MG63 (cell line): ENCODE measurements around the gene LCNL1. TPM values are rescaled to one million over a fixed set of nuclear protein-coding genes. Genes with fewer than 3 reads are reported as not detected.

Source experiments
- DNase-seq: peaks from one replicate; pipeline ENCODE4 v3.0.0-alpha.2; 2020
- H3K27me3 ChIP-seq: fragments of 250-450 bp; sonication (Bioruptor Pico); 2 replicates; pipeline ENCODE4 v1.5.1; 2020; ENCODE audit warnings: mild to moderate bottlenecking, moderate library complexity
- H3K36me3 ChIP-seq: fragments of 250-450 bp; sonication (Bioruptor Pico); 2 replicates; pipeline ENCODE4 v1.5.1; 2020; ENCODE audit warnings: mild to moderate bottlenecking, moderate library complexity
- H3K4me3 ChIP-seq: fragments of 250-450 bp; sonication (Bioruptor Pico); 2 replicates; pipeline ENCODE4 v1.5.1; 2020; ENCODE audit warnings: mild to moderate bottlenecking, moderate library complexity
- H3K9me3 ChIP-seq: fragments of 250-450 bp; sonication (Bioruptor Pico); 2 replicates; pipeline ENCODE4 v1.5.1; 2020; ENCODE audit warnings: mild to moderate bottlenecking, moderate library complexity
- total RNA-seq: library from RNA; depleted of rRNA; stranded (reverse); fragments of >200 nt; shearing (Covaris generic); gene quantifications from 2 replicates; pipeline ENCODE4 v1.2.3, GENCODE V29; 2014; ENCODE audit warnings: low replicate concordance

Gene LCNL1
- total RNA-seq, 1 experiment from 2014 or later, result not detected

- DNase-seq, result peak; percentile 95
- Histone ChIP-seq H3K36me3 (peaks cover 38% of the 10 kb centered on the region), H3K9me3 (no peaks in the 10 kb centered on the region), H3K27me3 (no peaks in the 10 kb centered on the region), H3K4me3 (peak within 1 kb of the TSS; percentile 83)
These were observed 38.1 kb upstream of the LCNL1 start, which contains the start of the genes C8G and FBXW5 for GRCh38 chr9:136944519-136945332. C8G (plus strand) TSS chr9:136945243; CDS start chr9:136945321, 78 bp downstream. FBXW5 (minus strand) TSS chr9:136944738; CDS start chr9:136944083, 655 bp downstream.

DNA sequence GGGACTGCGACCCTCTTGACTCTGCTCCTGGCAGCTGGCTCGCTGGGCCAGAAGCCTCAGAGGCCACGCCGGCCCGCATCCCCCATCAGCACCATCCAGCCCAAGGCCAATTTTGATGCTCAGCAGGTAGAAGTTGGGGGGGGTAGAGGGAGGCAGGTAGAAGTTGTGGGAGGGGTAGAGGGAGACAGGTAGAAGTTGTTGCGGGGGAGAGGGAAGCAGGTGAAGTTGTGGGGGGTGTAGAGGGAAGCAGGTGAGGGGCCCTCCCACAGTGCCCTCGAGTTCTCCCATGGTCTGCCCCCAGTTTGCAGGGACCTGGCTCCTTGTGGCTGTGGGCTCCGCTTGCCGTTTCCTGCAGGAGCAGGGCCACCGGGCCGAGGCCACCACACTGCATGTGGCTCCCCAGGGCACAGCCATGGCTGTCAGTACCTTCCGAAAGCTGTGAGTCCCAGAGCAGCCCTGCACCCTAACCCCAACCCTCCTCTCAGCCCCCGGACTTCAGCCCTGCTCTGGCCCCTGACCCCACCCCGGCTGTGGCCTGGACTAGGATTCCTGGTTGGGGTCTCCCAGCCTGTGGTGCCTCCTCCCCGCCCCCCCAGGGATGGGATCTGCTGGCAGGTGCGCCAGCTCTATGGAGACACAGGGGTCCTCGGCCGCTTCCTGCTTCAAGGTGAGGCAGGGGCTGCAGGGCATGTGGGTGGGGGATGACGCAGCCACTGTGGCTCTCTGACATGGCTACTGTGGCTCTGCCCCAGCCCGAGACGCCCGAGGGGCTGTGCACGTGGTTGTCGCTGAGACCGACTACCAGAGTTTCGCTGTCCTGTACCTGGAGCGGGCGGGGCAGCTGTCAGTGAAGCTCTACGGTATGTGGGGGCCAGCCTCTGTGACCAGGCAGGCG, 37.2 kb upstream of the LCNL1 start:
- Histone ChIP-seq H3K4me3 (no peak overlapping the region), H3K27me3 (no peaks in the 10 kb centered on the region), H3K9me3 (no peaks in the 10 kb centered on the region), H3K36me3 (peaks cover 31% of the 10 kb centered on the region)
- no peak for DNase-seq

DNA sequence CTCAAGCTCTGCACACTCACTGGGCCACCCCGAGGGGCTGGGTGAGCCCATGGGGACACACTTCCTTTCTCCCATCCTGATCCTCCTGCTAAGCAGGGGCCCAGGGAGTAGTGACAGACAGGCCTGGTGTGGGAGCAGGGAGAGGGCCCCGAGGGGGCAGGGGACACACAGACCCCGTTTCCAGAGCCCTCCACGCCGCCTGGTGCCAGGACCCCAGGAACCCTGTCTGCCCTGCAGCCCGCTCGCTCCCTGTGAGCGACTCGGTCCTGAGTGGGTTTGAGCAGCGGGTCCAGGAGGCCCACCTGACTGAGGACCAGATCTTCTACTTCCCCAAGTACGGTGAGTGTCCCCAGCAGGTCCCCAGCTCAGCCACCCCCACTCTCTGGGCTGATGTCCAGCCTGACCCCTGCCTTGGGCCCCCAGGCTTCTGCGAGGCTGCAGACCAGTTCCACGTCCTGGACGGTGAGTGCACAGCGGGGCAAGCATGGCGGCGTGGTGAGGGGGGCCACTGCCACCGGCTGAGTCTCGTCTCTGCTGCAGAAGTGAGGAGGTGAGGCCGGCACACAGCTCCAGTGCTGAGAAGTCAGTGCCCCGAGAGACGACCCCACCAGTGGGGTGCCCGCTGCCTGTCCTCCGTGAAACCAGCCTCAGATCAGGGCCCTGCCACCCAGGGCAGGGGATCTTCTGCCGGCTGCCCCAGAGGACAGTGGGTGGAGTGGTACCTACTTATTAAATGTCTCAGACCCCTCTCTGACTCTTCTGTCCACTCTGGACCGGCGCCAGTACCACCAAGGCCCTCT, 36.4 kb upstream of the LCNL1 start:
- H3K27me3 ChIP-seq, result no peaks in the 10 kb centered on the region
- no peaks in the 10 kb centered on the region for H3K9me3 ChIP-seq
- no peak for DNase-seq
- H3K4me3 ChIP-seq, result no peak overlapping the region
- H3K36me3 ChIP-seq, result peaks cover 22% of the 10 kb centered on the region

DNA sequence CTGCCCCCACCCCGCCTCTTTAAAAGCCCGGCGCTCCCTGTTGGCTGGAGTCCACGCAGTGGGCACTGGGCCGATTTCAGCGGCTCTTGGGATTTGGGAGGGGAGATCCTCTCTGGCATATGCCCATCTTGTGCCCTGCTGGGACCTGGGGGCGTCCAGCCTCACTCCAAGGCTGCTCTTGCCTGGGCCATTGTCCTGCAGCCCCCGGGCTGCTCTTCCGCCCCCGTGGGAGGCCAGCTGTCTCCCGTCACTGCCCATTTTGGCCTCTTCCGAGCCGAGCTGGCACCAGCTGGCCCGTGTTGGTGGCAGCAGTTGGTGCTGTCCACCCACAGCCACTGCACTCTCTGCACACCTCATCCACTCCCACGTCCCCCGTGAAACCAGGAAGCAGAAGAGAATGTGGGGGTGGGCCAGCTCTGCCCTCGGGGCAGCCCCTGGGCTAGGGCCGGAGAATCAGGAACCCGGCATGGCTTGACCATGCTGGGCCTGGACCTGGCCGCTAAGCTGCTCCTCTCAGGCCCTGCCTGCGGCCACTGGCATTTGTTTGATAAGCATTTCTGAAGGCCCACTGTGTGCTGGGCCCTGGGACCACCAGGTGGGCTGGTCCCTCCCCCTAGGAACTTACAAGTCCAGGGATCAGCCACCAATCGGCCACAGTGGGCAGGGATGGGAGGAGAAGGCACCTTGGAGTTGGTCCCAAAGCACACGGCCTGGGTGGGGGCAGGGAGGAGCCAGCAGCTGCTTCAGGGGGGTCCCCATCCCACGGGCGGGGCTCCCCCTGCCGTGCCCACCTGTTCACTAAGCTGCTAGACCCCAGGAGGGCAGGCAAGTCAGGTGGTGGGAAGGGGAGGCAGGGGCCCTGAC, 35.5 kb upstream of the LCNL1 start:
- no peaks in the 10 kb centered on the region for H3K27me3 ChIP-seq
- peaks cover 14% of the 10 kb centered on the region for H3K36me3 ChIP-seq
- H3K9me3 ChIP-seq, result no peaks in the 10 kb centered on the region
- no peak overlapping the region for H3K4me3 ChIP-seq
- no peak for DNase-seq

DNA sequence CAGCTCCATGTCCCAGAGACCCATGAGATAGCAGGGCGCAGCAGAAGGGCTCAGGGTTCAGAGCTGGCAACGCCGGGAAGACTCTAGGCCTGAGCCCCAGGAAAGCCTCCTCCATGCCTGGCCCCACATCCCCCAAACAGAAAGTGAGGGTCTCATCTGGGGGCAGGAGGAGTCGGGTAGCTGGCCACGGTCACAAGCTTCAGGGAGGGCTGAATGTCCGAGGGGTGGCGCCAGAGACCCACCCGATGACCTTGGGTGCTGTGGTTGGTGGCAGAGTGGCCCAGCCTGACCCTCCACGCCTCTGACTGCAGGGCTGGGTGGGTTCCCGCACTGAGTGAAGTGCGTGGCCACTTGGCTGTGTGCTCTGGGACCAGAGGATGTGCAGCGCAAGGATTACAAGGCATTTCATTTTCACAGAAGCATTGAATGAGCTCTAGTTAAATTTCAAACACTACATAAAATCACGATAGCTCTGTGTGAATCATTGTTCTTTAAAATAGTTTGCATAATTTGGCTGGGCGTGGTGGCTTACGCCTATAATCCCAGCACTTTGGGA, 34.8 kb upstream of the LCNL1 start:
- Histone ChIP-seq H3K4me3 (no peak overlapping the region), H3K27me3 (no peaks in the 10 kb centered on the region), H3K9me3 (no peaks in the 10 kb centered on the region), H3K36me3 (peaks cover 6% of the 10 kb centered on the region)
- peak; percentile 41 for DNase-seq

DNA sequence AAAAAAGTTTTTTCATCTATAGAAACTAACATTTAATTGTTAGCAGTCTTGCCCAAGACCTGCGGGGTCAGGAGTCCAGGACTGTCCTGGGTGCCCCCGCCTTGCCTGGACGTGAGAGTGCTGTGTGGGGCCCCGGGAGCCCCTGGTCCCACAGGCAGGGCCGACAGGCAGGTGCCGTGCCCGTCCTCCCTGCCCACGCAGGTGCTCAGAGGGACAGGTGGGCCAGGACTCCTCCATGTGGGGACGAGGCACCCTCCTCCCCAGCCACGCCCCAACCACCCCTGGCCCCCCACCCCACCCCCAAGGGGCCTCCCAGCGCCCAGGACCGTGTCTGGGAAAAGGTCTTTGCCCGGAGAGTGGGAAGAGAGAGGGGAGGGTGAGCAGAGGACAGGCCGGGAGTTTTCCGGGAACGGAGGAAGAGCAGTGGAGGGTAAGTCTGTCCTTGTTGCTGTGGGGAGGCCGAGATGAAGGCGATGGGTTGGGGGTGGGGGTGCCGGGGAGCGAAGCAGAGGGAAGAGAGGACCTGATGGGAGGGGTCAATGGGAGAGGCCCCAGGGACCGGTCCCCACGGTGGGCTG, 33.5 kb upstream of the LCNL1 start:
- no peaks in the 10 kb centered on the region for H3K36me3 ChIP-seq
- no peaks in the 10 kb centered on the region for H3K27me3 ChIP-seq
- DNase-seq, result no peak
- H3K9me3 ChIP-seq, result no peaks in the 10 kb centered on the region
- H3K4me3 ChIP-seq, result peak overlapping the region; percentile 65

- no peaks in the 10 kb centered on the region for H3K36me3 ChIP-seq
- no peaks in the 10 kb centered on the region for H3K27me3 ChIP-seq
- no peaks in the 10 kb centered on the region for H3K9me3 ChIP-seq
- peak overlapping the region; percentile 65 for H3K4me3 ChIP-seq
- peak; percentile 91 for DNase-seq
These were observed 32.8 kb upstream of the LCNL1 start for GRCh38 chr9:136949817-136950655.

- Histone ChIP-seq H3K4me3 (peak overlapping the region; percentile 65; the same call in 1 of the 2 replicates), H3K36me3 (no peaks in the 10 kb centered on the region), H3K27me3 (no peaks in the 10 kb centered on the region), H3K9me3 (no peaks in the 10 kb centered on the region)
- DNase-seq, result no peak
These were observed 32.0 kb upstream of the LCNL1 start for GRCh38 chr9:136950656-136951276.

GRCh38 chr9:136951541-136952320, 31.1 kb upstream of the LCNL1 start, which contains the start of gene LCN12:
LCN12 (plus strand) TSS chr9:136952273; CDS start chr9:136952328, 55 bp downstream.
- no peak for DNase-seq
- no peak within 1 kb of the TSS for H3K4me3 ChIP-seq
- no peaks in the 10 kb centered on the region for H3K27me3 ChIP-seq
- no peaks in the 10 kb centered on the region for H3K36me3 ChIP-seq
- H3K9me3 ChIP-seq, result no peaks in the 10 kb centered on the region

- Histone ChIP-seq H3K4me3 (no peak overlapping the region), H3K9me3 (no peaks in the 10 kb centered on the region), H3K36me3 (no peaks in the 10 kb centered on the region), H3K27me3 (no peaks in the 10 kb centered on the region)
- DNase-seq, result no peak
These were observed 30.4 kb upstream of the LCNL1 start for GRCh38 chr9:136952321-136952850.

DNA sequence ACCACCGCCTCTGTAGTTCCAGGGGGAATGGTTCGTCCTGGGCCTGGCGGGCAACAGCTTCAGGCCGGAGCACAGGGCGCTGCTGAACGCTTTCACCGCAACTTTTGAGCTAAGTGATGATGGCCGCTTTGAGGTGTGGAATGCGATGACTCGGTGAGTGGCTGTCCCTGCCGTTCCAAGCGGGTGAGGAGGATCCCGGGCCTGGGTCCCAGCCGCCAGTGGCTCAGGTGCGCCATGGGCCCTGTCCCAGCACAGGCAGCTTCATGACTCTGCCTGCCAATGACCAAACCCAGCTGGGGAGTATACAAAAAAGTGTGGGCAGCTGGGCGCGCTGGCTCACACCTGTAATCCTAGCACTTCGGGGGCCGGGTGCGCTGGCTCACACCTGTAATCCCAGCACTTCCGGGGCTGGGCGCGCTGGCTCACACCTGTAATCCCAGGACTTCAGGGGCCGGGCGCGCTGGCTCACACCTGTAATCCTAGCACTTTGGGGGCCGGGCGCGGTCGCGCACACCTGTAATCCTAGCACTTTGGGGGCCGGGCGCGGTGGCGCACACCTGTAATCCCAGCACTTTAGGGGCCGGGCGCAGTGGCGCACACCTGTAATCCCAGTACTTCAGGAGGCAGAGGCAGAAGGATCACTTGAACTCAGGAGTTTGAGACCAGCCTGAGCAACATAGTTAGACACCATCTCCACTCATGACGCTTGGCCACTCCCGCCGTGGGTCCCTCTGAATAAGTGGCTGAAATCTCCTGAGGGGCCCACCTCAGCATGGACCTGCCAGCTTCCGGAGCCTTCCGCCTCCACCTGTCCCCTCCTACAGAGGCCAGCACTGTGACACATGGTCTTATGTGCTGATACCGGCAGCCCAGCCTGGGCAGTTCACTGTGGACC, 29.7 kb upstream of the LCNL1 start:
- H3K9me3 ChIP-seq, result no peaks in the 10 kb centered on the region
- DNase-seq, result no peak
- H3K27me3 ChIP-seq, result no peaks in the 10 kb centered on the region
- no peak overlapping the region for H3K4me3 ChIP-seq
- H3K36me3 ChIP-seq, result no peaks in the 10 kb centered on the region

GRCh38 chr9:136953771-136954269, 29.0 kb upstream of the LCNL1 start:
- no peak overlapping the region for H3K4me3 ChIP-seq
- H3K36me3 ChIP-seq, result no peaks in the 10 kb centered on the region
- DNase-seq, result no peak
- no peaks in the 10 kb centered on the region for H3K27me3 ChIP-seq
- H3K9me3 ChIP-seq, result no peaks in the 10 kb centered on the region
